ENCODE measurements around the gene CCDC137.

Gene CCDC137

DNA sequence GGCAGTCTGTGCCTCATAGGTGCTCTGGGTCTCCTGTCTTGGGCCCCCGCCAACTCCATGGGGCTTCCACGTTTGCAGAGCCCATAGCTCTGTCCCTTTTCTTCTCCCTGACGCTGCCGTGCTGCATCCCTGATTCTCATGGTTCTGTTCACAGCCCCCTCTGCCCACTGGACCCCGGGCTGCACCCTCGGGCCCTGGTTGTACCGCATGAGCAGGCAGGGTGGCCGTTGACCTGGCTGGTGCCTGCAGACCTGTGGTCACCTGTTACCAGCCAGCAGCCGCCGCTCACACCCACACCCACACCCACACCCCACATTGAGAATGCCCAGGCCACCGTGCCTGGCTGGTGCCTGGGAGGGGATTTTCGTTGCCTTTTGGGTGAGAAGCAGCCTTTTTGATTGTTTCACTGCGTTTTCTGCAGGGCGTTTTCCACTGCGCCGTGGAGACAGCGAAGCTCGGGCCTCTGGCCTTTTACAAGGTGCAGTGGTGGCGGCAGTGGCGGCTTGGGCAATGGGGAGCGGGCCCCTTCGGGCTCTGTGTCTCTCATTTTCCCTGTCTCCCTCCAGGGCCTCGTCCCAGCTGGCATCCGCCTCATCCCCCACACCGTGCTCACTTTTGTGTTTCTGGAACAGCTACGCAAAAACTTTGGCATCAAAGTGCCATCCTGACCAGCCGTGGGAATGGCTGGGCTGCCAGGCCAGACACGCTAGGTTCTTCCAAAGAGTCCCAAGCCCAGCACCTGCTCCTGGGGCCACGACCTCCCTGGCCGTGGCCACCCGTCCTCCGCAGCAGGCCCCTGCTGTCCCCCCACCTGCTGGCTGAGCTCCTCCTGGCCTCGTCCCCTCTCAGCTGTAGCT lies 53.1 kb downstream of the CCDC137 start:
- H3K4me3 ChIP-seq (ENCODE audit: low read length in 2 of 2): no peak overlapping the region
- H3K4me1 ChIP-seq (ENCODE audit: control insufficient read depth, insufficient read depth, low read length): no peaks in the 10 kb centered on the region
- no peak overlapping the region for H3K9ac ChIP-seq (ENCODE audit: low read length in 2 of 2)
- no peak overlapping the region for H3K27ac ChIP-seq (ENCODE audit: low read length)
- no peaks in the 10 kb centered on the region for H3K36me3 ChIP-seq (ENCODE audit: control insufficient read depth in 2 of 2, insufficient read depth in 2 of 2, low read length in 2 of 2)
- peaks cover 4 to 7% of the 10 kb centered on the region in 2 donors for H3K27me3 ChIP-seq (ENCODE audit: control insufficient read depth in 1 of 2, insufficient read depth in 2 of 2, low read length in 2 of 2)
- H3K9me3 ChIP-seq (ENCODE audit: control insufficient read depth in 2 of 2, low read length in 2 of 2): no peaks in the 10 kb centered on the region

DNA sequence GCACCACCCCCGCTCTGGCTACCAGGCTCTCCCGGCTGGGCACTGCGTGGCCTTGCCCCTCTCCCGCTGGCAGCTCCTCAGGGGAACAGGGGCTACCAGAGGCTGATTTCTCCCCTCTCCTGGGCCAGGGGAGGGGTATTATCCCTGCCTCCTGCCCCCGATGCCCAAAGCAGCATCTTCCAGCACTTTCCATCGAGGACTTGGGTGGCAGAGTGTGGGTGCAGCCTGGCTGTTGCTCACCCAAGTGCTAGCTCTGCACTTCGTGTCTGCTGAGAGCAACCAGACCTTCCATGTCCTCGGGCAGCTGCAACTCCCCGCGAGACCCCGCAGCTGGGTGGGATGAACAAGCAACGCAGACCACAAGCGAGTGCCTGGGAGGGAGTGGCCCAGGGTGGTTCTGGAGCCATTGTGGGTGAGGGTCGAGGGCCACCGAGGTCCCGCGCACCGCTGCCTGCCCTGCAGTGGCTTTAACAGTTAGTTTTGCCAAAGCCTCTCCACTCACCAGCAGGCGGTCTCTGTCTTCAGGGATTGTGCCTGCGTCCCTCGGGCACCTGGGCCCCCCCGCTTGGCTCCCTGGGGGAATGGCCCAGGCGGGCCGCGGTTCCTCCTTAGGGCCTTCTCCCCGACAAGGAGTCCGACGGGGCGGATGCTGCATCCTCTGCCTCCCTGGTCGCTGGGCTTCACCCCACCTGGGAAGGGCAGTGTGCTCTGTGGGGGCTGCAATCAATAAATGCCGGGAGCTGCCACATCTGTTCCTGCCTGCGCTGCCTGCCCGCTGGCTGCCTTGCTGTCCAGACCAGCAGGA lies 53.9 kb downstream of the CCDC137 start:
- H3K36me3 ChIP-seq (ENCODE audit: control insufficient read depth in 2 of 2, insufficient read depth in 2 of 2, low read length in 2 of 2): no peaks in the 10 kb centered on the region
- H3K27me3 ChIP-seq (ENCODE audit: control insufficient read depth in 1 of 2, insufficient read depth in 2 of 2, low read length in 2 of 2): peaks cover 5 to 7% of the 10 kb centered on the region in 2 donors
- no peak overlapping the region for H3K9ac ChIP-seq (ENCODE audit: low read length in 2 of 2)
- no peaks in the 10 kb centered on the region for H3K9me3 ChIP-seq (ENCODE audit: control insufficient read depth in 2 of 2, low read length in 2 of 2)
- no peaks in the 10 kb centered on the region for H3K4me1 ChIP-seq (ENCODE audit: control insufficient read depth, insufficient read depth, low read length)
- no peak overlapping the region for H3K4me3 ChIP-seq (ENCODE audit: low read length in 2 of 2)
- H3K27ac ChIP-seq (ENCODE audit: low read length): no peak overlapping the region

DNA sequence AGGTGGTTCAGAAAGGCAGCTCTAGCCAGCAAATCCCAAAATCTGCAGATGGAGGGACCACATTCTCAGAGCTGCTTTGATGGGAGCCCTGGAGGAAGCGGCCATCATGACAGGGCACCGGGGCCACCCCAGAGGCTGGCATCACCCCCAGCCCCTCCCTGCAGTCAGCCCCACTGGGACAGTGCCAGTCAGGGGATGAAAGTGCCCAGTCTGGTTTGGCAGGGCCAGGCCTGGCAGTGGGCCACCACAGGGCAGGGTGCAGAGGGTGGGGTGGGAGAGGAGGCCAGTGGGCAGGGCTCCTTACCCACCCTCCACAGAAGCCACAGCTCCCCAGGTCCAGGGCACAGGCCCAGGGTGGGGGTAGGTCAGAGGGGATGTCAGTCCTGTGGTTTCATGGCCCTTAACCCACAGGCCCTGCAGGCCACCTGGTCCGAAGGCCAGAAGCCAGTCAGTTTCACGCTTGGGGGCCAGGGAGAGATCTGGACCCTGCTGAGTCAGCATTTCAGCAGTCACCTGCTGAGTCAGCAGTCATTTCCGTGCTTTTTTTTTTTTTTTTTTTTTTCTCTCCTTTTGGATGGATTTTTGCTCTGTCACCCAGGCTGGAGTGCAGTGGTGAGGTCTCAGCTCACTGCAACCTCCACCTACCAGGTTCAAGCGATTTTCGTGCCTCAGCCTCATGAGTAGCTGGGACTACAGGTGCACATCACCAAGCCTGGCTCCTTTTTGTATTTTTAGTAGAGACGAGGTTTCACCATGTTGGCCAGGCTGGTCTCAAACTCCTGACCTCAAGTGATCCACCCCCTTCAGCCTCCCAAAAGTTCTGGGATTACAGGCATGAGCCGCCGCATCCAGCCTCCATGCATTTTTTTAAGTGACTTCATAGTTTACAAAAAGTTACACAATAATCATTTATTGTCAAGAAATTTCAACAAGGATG lies 55.9 kb downstream of the CCDC137 start:
- H3K9ac ChIP-seq (ENCODE audit: low read length in 2 of 2): no peak overlapping the region
- H3K36me3 ChIP-seq (ENCODE audit: control insufficient read depth in 2 of 2, insufficient read depth in 2 of 2, low read length in 2 of 2): no peaks in the 10 kb centered on the region
- no peak overlapping the region for H3K27ac ChIP-seq (ENCODE audit: low read length)
- H3K4me3 ChIP-seq (ENCODE audit: low read length in 2 of 2): no peak overlapping the region
- H3K27me3 ChIP-seq (ENCODE audit: control insufficient read depth in 1 of 2, insufficient read depth in 2 of 2, low read length in 2 of 2): peaks cover 9 to 10% of the 10 kb centered on the region in 2 donors
- H3K9me3 ChIP-seq (ENCODE audit: control insufficient read depth in 2 of 2, low read length in 2 of 2): no peaks in the 10 kb centered on the region
- H3K4me1 ChIP-seq (ENCODE audit: control insufficient read depth, insufficient read depth, low read length): peaks cover 3% of the 10 kb centered on the region

Measured in stomach smooth muscle (tissue), 2 donors.